GM12878 (cell line): Measurements from ENCODE around the gene ARL15.

Source experiments
- BHLHE40 ChIP-seq, 2 experiments: fragments of 450-650 bp in 1 of 2; IDR thresholded peaks; 2 replicates each; pipeline ENCODE4 v1.6.1; 2011 to 2017; ENCODE audit warnings: low read depth in 2 of 2, borderline replicate concordance in 1 of 2, improper control_type of control experiment in 1 of 2, low read length in 1 of 2, mild to moderate bottlenecking in 1 of 2
- FOXK2 ChIP-seq: fragments of 450-650 bp; IDR thresholded peaks from 2 replicates; pipeline ENCODE4 v1.6.1; 2017; ENCODE audit warnings: mild to moderate bottlenecking, moderate library complexity
- NR2C2 ChIP-seq: IDR thresholded peaks from 2 replicates; pipeline ENCODE4 v1.6.1; 2011; ENCODE audit warnings: borderline replicate concordance, low read depth; ENCODE audit not compliant: control insufficient read depth, insufficient read length
- TF ChIP-seq, protein P1 (sequence below), 3 experiments: IDR thresholded peaks in 2 of 3; conservative IDR thresholded peaks in 1 of 3; 2 replicates each; pipeline ENCODE4 v1.5.1; 2011; ENCODE audit warnings: low read depth in 3 of 3, low read length in 3 of 3, mild to moderate bottlenecking in 3 of 3, control low read depth in 2 of 3, moderate library complexity in 2 of 3, inconsistent platforms in 1 of 3, mixed read lengths in 1 of 3; ENCODE audit not compliant: control insufficient read depth in 2 of 3, insufficient read depth in 1 of 3; ENCODE audit errors: extremely low read depth in 1 of 3
- TF ChIP-seq, protein P2 (sequence below): IDR thresholded peaks from 2 replicates; pipeline ENCODE4 v1.6.1; 2011; ENCODE audit warnings: low read depth, low read length, improper control_type of control experiment, borderline replicate concordance

DNA sequence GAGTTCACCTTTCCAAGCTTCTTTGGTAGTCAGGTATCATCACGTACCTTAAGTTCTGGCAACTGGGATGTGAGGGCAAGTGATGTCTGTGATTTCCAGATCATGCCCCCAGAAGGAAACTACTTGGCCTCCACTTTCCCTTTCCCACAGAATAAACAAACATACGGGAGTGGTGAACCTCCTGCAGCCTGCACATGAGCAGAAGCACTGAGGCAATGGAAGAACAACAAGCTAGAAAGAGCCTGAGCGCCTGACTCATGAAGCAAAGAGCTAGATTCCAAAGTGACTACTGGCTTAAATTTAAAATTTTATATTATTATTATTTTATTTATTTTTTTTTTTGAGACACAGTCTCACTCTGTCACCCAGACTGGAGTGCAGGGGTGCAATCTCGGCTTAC, 35.0 kb downstream of the ARL15 start:
- TF ChIP-seq BHLHE40 (IDR thresholded peaks at IDR 0.05; ENCODE audit: borderline replicate concordance in 1 of 2, low read depth in 2 of 2, low read length in 1 of 2), result no peak
- TF ChIP-seq, protein P1, sequence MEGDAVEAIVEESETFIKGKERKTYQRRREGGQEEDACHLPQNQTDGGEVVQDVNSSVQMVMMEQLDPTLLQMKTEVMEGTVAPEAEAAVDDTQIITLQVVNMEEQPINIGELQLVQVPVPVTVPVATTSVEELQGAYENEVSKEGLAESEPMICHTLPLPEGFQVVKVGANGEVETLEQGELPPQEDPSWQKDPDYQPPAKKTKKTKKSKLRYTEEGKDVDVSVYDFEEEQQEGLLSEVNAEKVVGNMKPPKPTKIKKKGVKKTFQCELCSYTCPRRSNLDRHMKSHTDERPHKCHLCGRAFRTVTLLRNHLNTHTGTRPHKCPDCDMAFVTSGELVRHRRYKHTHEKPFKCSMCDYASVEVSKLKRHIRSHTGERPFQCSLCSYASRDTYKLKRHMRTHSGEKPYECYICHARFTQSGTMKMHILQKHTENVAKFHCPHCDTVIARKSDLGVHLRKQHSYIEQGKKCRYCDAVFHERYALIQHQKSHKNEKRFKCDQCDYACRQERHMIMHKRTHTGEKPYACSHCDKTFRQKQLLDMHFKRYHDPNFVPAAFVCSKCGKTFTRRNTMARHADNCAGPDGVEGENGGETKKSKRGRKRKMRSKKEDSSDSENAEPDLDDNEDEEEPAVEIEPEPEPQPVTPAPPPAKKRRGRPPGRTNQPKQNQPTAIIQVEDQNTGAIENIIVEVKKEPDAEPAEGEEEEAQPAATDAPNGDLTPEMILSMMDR (IDR thresholded peaks at IDR 0.05 in 2 of 3, conservative IDR thresholded peaks at IDR 0.05 in 1 of 3; ENCODE audit: control insufficient read depth in 2 of 3, extremely low read depth in 1 of 3, insufficient read depth in 1 of 3, low read depth in 3 of 3, low read length in 3 of 3), result no peak
- no peak for TF ChIP-seq FOXK2
- TF ChIP-seq NR2C2, result no peak
- TF ChIP-seq, protein P2, sequence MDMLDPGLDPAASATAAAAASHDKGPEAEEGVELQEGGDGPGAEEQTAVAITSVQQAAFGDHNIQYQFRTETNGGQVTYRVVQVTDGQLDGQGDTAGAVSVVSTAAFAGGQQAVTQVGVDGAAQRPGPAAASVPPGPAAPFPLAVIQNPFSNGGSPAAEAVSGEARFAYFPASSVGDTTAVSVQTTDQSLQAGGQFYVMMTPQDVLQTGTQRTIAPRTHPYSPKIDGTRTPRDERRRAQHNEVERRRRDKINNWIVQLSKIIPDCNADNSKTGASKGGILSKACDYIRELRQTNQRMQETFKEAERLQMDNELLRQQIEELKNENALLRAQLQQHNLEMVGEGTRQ, result no peak
